LoVo (cell line): ENCODE data around the gene RIT1.
A peak's percentile ranks its signal among the peaks of the same experiment; 100 is the strongest.

Experiments used
- DNase-seq: peaks from one replicate; pipeline ENCODE4 v3.0.0-alpha.2; 2016; ENCODE audit warnings: low spot score

The RIT1 gene

GRCh38 chr1:155911156-155912055 is at the start of gene RIT1:
Gene RIT1, minus strand, starts transcription at chr1:155911349. Its CDS starts 588 bp downstream, at chr1:155910761.
- peak; percentile 88 for DNase-seq

GRCh38 chr1:155960081-155960745 is 49.1 kb upstream of the RIT1 start:
- no peak for DNase-seq

- DNase-seq = no peak
Observed at GRCh38 chr1:155957411-155957915, 46.3 kb upstream of the RIT1 start.

GRCh38 chr1:155954645-155955044 is 43.5 kb upstream of the RIT1 start:
- DNase-seq = no peak

- no peak for DNase-seq
Observed at GRCh38 chr1:155952505-155952890, 41.3 kb upstream of the RIT1 start.

- DNase-seq = no peak
Observed at GRCh38 chr1:155951753-155952504, 40.8 kb upstream of the RIT1 start.

GRCh38 chr1:155950829-155951228 is 39.7 kb upstream of the RIT1 start:
- DNase-seq = no peak

- no peak for DNase-seq
Observed at GRCh38 chr1:155947741-155948140, 36.6 kb upstream of the RIT1 start.

GRCh38 chr1:155947292-155947691 is 36.1 kb upstream of the RIT1 start:
- no peak for DNase-seq

- no peak for DNase-seq
Observed at GRCh38 chr1:155946633-155947219, 35.6 kb upstream of the RIT1 start.

- no peak for DNase-seq
Observed at GRCh38 chr1:155944444-155944799, 33.3 kb upstream of the RIT1 start.

- no peak for DNase-seq
Observed at GRCh38 chr1:155942578-155943141, 31.5 kb upstream of the RIT1 start.

GRCh38 chr1:155941845-155942531 is 30.8 kb upstream of the RIT1 start:
- no peak for DNase-seq

- peak; percentile 68 for DNase-seq
Observed at GRCh38 chr1:155940993-155941844, 30.1 kb upstream of the RIT1 start, which contains the start of gene RXFP4. Gene RXFP4, plus strand, starts transcription at chr1:155941638. Its CDS starts 72 bp downstream, at chr1:155941710.

GRCh38 chr1:155940482-155940992 is 29.4 kb upstream of the RIT1 start:
- peak; percentile 82 for DNase-seq

- peak; percentile 50 for DNase-seq
Observed at GRCh38 chr1:155938220-155938627, 27.1 kb upstream of the RIT1 start.

GRCh38 chr1:155934936-155935590 is 23.9 kb upstream of the RIT1 start:
- no peak for DNase-seq

GRCh38 chr1:155934097-155934935 is 23.2 kb upstream of the RIT1 start, which contains the start of gene KHDC4:
Gene KHDC4, minus strand, starts transcription at chr1:155934413. Its CDS starts 40 bp downstream, at chr1:155934373.
- peak; percentile 99 for DNase-seq
